Midbrain (tissue), 1 donor: Measurements from ENCODE around the gene WDTC1.

Experiments used
- DNase-seq: peaks from one replicate; lab custom pipeline; 2025; lab: John Stamatoyannopoulos, UW

Gene WDTC1

DNA sequence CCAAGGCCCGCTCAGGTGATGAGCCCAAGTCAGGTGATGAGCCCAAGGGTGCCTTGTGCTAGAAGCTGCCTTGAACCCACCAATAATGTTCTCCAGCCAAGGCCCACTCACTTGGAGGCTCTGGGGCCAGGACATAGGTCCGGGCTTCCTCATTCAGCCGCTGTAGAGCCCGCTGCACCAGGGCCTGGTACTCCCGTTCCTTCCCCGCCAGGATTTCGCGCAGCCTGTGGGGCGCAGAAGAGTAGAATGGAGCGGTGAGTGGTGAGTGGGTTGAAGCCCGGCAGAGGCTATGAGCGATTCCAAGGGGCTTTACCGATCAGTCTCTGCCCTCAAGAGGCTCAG lies 121.8 kb downstream of the WDTC1 start:
- no peak for DNase-seq

DNA sequence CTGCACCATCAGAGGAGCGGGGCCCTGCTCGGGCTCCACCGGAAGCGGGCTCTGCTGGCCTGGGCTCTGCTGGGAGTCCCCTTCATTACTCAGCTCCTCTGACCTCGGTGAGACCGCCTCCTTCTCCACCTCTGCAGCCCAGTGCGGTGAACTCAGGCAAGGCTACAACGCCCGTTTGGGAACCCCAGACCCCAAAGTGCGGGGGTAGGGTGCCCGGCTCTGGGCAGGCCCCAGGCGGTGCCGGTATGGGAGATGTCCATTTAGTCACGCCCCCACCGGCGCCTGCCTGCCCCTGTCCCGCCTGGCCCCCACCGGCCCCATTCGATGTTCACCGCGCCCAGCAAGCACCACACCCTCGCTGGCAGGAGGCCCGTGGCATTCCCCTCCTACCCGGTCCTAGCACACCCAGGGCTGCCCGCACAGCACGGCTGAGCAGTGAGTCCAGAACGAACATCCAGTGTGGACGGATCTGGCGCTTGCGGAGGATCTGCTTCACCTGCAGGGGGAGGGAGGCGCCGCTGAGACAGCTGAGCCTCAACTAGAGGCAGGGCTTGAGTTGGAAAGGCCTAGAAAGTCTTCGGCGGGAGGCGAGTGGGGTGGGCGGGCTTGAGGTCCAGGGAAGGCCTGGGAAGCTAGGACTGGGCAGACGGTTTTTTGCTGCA lies 122.3 kb downstream of the WDTC1 start:
- DNase-seq = no peak

DNA sequence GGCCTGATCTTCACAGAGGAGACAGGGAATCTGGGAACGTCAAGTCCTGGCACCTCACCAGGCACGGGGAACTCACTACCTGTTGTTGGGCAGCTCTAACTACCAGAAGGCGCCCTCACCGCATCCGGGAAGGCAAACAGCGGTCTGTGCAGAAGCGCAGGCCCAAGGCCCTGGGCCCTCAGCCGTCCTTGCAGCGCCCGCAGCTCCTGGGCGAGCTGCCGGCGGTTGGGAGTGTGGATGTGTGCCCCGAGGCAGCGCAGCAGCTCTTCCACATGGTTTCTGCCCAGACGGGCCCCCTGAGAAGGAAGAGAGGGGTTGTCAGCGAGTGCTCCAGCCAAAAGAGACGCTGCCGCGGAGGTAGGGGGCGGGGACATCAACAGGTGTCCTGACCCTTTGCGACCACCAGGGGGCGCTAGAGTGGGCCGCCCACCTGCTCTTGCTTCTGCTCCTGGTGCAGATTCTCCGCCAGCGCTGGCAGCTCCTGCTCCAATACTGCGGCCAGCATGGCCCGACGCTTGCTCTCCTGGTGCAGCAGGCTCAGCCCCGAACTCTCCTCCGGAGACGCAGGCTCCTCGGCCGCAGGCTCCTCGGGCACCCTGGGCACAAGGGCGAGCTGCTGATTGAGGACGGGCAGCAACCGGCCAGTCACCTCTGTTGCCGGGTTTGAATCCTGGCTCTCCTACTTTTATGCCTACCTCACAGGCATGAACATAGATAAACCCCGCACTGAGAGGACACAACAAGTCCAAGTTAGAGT lies 123.0 kb downstream of the WDTC1 start:
- DNase-seq = peak; percentile 28
